Right lung (tissue), 5 donors: ENCODE measurements around the gene MAGEA11. TPM values are rescaled to one million over a fixed set of nuclear protein-coding genes. Genes with fewer than 3 reads are reported as not detected.

Experiments
- polyA plus RNA-seq, 5 donors: library from polyadenylated mRNA; unstranded; fragments of 120-200 nt; gene quantifications; one replicate each; pipeline versions ENCODE4 v1.2.1 to v1.2.3, GENCODE V29; 2013; ENCODE audit warnings: inconsistent platforms in 1 of 5, low replicate concordance in 1 of 5; ENCODE audit not compliant: insufficient read length in 5 of 5, insufficient read depth in 1 of 5

The MAGEA11 gene
- polyA plus RNA-seq, 5 donors: not detected

Other genes starting within 250 kb of the MAGEA11 start
- gene IDS, start 206.8 kb upstream of the MAGEA11 start, polyA plus RNA-seq: 10 to 100 TPM; 29.6 to 42.9 (median 37.4) TPM
- gene EOLA1, start 171.0 kb upstream of the MAGEA11 start, polyA plus RNA-seq: 10 to 100 TPM; 15.5 to 21.5 (median 17.8) TPM
- gene HSFX3, start 162.1 kb upstream of the MAGEA11 start, polyA plus RNA-seq: under 1 TPM in 1 of 5 donors, not detected in 4; 0.19 TPM
- not detected for gene MAGEA9B, start 124.6 kb upstream of the MAGEA11 start, polyA plus RNA-seq
- gene HSFX2, start 116.7 kb upstream of the MAGEA11 start, polyA plus RNA-seq: 1 to 10 TPM in 1 of 5 donors, under 1 TPM in 1, not detected in 3; 0.80 to 1.1 TPM
- gene TMEM185A, start 80.3 kb upstream of the MAGEA11 start, polyA plus RNA-seq: 10 to 100 TPM; 31.9 to 48.3 (median 39.9) TPM
- gene HSFX1, start 62.0 kb downstream of the MAGEA11 start, polyA plus RNA-seq: 1 to 10 TPM; 1.4 to 3.6 (median 2.5) TPM
- gene MAGEA9, start 69.9 kb downstream of the MAGEA11 start, polyA plus RNA-seq: not detected
- gene MAGEA8, start 169.1 kb downstream of the MAGEA11 start, polyA plus RNA-seq: under 1 TPM; 0.12 to 0.45 (median 0.26) TPM
- gene HSFX4, start 217.5 kb downstream of the MAGEA11 start, polyA plus RNA-seq: under 1 TPM in 4 of 5 donors, not detected in 1; 0.22 to 0.40 (median 0.37) TPM
- gene EOLA2, start 226.4 kb downstream of the MAGEA11 start, polyA plus RNA-seq: 10 to 100 TPM; 24.3 to 30.2 (median 27.1) TPM